ENCODE results near the gene BEGAIN.

BEGAIN gene

GRCh38 chr14:100609941-100610391 lies 22.7 kb upstream of the BEGAIN start:
- Histone ChIP-seq H3K27ac (ENCODE audit: low read depth, low read length, poor library complexity, severe bottlenecking) (no peak overlapping the region), H4K20me1 (ENCODE audit: insufficient read depth, low read length) (no peaks in the 10 kb centered on the region), H3K4me1 (ENCODE audit: insufficient read depth, low read length, severe bottlenecking) (no peaks in the 10 kb centered on the region), H3K4me2 (ENCODE audit: low read length) (no peak overlapping the region), H3K4me3 (ENCODE audit: low read depth, low read length, poor library complexity, severe bottlenecking) (no peak overlapping the region), H3K79me2 (ENCODE audit: insufficient read depth, low read length) (no peaks in the 10 kb centered on the region), H2AFZ (ENCODE audit: low read length) (no peak overlapping the region), H3K9me3 (ENCODE audit: low read length) (no peaks in the 10 kb centered on the region), H3K27me3 (ENCODE audit: insufficient read depth, low read length) (peaks cover 4% of the 10 kb centered on the region; the same call in 1 of the 2 replicates), H3K9ac (ENCODE audit: low read length) (no peak overlapping the region), H3K36me3 (ENCODE audit: insufficient read depth, low read length) (no peaks in the 10 kb centered on the region), H3F3A (ENCODE audit: insufficient read depth, low read length) (no peaks in the 10 kb centered on the region), H3K9me2 (ENCODE audit: low read depth, low read length) (no peaks in the 10 kb centered on the region)
- TF ChIP-seq CTCF (IDR thresholded peaks at IDR 0.05; ENCODE audit: low read length) (no peak), EZH2 (IDR thresholded peaks at IDR 0.05; ENCODE audit: borderline replicate concordance, low read length) (no peak)

DNA sequence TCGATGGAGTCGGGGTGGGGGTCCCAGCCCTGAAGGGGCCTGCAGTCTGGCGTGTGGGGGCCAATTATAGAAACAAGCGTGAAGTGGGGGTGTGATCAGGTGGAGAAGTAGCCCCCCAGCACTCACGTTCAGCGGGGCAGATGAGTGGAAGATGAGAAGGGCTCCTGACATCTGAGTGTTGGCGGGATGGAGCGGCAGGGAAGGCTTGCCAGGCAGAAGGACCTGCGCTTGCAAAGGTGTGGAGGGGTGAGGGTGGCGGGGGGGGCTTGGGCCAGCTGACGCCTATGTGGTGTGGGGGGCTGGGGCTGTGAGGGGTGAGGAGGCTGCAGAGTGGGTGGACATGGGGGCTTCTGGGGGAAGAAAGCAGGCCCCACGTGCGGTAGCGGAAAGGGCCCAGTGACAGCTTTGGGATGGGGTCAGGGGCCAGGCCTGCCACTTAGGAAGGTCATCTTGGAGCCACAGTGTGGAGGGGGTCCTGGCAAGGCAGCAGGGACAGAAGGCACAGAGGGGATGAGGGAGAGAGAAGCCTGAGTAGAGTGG lies 22.2 kb upstream of the BEGAIN start:
- Histone ChIP-seq H2AFZ (ENCODE audit: low read length) (no peak overlapping the region), H3K9me2 (ENCODE audit: low read depth, low read length) (no peaks in the 10 kb centered on the region), H3K27me3 (ENCODE audit: insufficient read depth, low read length) (peaks cover 4% of the 10 kb centered on the region; the same call in 1 of the 2 replicates), H3K79me2 (ENCODE audit: insufficient read depth, low read length) (no peaks in the 10 kb centered on the region), H4K20me1 (ENCODE audit: insufficient read depth, low read length) (no peaks in the 10 kb centered on the region), H3K9ac (ENCODE audit: low read length) (no peak overlapping the region), H3F3A (ENCODE audit: insufficient read depth, low read length) (no peaks in the 10 kb centered on the region), H3K4me1 (ENCODE audit: insufficient read depth, low read length, severe bottlenecking) (no peaks in the 10 kb centered on the region), H3K9me3 (ENCODE audit: low read length) (no peaks in the 10 kb centered on the region), H3K4me2 (ENCODE audit: low read length) (no peak overlapping the region), H3K27ac (ENCODE audit: low read depth, low read length, poor library complexity, severe bottlenecking) (no peak overlapping the region), H3K4me3 (ENCODE audit: low read depth, low read length, poor library complexity, severe bottlenecking) (no peak overlapping the region), H3K36me3 (ENCODE audit: insufficient read depth, low read length) (no peaks in the 10 kb centered on the region)
- TF ChIP-seq EZH2 (IDR thresholded peaks at IDR 0.05; ENCODE audit: borderline replicate concordance, low read length) (no peak), CTCF (IDR thresholded peaks at IDR 0.05; ENCODE audit: low read length) (no peak)

DNA sequence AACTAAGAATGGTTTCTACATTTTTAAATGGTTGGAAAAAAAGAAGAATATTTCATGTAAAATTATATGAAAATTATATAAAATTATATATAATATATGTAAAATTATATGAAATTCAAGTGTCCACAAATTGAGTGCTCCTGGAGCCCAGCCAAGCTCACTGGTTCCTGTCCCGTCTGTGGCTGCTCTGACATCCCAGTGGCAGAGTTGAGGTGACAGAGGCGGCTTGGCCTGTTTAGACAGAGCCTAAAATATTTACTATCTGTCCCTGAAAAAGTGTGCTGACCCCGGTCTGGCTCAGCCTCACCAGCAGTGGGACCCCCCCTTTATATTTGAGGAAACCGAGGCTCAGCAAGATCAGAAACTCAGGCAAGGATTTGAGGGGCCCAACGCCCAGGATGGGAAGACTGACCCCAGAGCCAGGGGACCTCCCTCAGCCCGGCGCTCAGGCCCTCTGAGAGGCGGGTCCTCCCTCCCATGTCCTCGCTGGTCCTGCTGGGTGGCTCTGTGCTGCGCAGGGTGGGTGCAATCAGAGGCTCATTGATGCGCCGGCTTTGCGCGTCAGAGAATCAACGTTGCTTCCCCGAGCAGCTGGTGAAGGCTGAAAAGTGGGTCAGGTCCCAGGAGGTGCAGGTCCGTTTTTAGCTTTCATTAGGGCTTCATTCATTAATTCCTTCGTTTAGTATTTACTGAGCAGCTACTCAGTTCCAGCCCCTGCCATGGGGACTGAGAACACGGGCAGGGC lies 21.5 kb upstream of the BEGAIN start:
- H2AFZ ChIP-seq (ENCODE audit: low read length), result no peak overlapping the region
- H4K20me1 ChIP-seq (ENCODE audit: insufficient read depth, low read length), result no peaks in the 10 kb centered on the region
- peaks cover 4% of the 10 kb centered on the region; the same call in 1 of the 2 replicates for H3K27me3 ChIP-seq (ENCODE audit: insufficient read depth, low read length)
- no peaks in the 10 kb centered on the region for H3F3A ChIP-seq (ENCODE audit: insufficient read depth, low read length)
- no peak overlapping the region for H3K9ac ChIP-seq (ENCODE audit: low read length)
- H3K36me3 ChIP-seq (ENCODE audit: insufficient read depth, low read length), result no peaks in the 10 kb centered on the region
- no peak for TF ChIP-seq EZH2 (IDR thresholded peaks at IDR 0.05; ENCODE audit: borderline replicate concordance, low read length)
- TF ChIP-seq CTCF (IDR thresholded peaks at IDR 0.05; ENCODE audit: low read length), result no peak
- H3K4me3 ChIP-seq (ENCODE audit: low read depth, low read length, poor library complexity, severe bottlenecking), result no peak overlapping the region
- H3K4me2 ChIP-seq (ENCODE audit: low read length), result no peak overlapping the region
- no peak overlapping the region for H3K27ac ChIP-seq (ENCODE audit: low read depth, low read length, poor library complexity, severe bottlenecking)
- no peaks in the 10 kb centered on the region for H3K79me2 ChIP-seq (ENCODE audit: insufficient read depth, low read length)
- H3K9me3 ChIP-seq (ENCODE audit: low read length), result no peaks in the 10 kb centered on the region
- no peaks in the 10 kb centered on the region for H3K9me2 ChIP-seq (ENCODE audit: low read depth, low read length)
- no peaks in the 10 kb centered on the region for H3K4me1 ChIP-seq (ENCODE audit: insufficient read depth, low read length, severe bottlenecking)

Data from OCI-LY1 (cell line).